Cardiac muscle cell (in vitro differentiated cells and primary cell): ENCODE results near the gene RASEF. TPM values are rescaled to one million over a fixed set of nuclear protein-coding genes. Genes with fewer than 3 reads are reported as not detected.
A peak's percentile ranks its signal among the peaks of the same experiment; 100 is the strongest.

Source experiments
- DNase-seq, 2 donors: peaks; one replicate each; pipeline versions ENCODE4 v3.0.0 to v3.0.0-alpha.2; 2010 to 2017; ENCODE audit warnings: low read depth in 1 of 2, low spot score in 1 of 2
- H3K27ac ChIP-seq: fragments of 200-600 bp; sonication (generic); 2 replicates; pipeline ENCODE4 v1.5.1; 2016
- H3K27me3 ChIP-seq: fragments of 200-600 bp; sonication (generic); 2 replicates; pipeline ENCODE4 v1.6.0; 2016; ENCODE audit warnings: control low read depth
- H3K36me3 ChIP-seq: fragments of 200-600 bp; sonication (generic); 2 replicates; pipeline ENCODE4 v1.5.1; 2016; ENCODE audit warnings: control low read depth
- H3K4me1 ChIP-seq: fragments of 200-600 bp; sonication (generic); 2 replicates; pipeline ENCODE4 v1.8.1; 2017; ENCODE audit warnings: low read depth, mild to moderate bottlenecking, mixed run types
- H3K4me3 ChIP-seq: fragments of 200-600 bp; sonication (generic); 2 replicates; pipeline ENCODE4 v1.5.1; 2016; ENCODE audit warnings: mild to moderate bottlenecking
- H3K9me3 ChIP-seq: fragments of 200-600 bp; sonication (generic); 2 replicates; pipeline ENCODE4 v1.5.1; 2017; ENCODE audit warnings: low read depth, mild to moderate bottlenecking, control low read depth
- CTCF ChIP-seq: IDR thresholded peaks from 2 replicates; pipeline ENCODE4 v1.5.1; 2012; ENCODE audit warnings: low read depth, mild to moderate bottlenecking, low read length
- polyA plus RNA-seq: library from polyadenylated mRNA; unstranded; fragments of >200 nt; fragmentation: Nextera tagmentation; extraction: Ambion mirVana; gene quantifications from 2 replicates; pipeline ENCODE4 v1.2.1, GENCODE V29; 2016
- total RNA-seq: library from RNA; depleted of rRNA; stranded (reverse); fragments of >200 nt; gene quantifications from 2 replicates; pipeline ENCODE4 v1.2.3, GENCODE V29; 2016

RASEF gene
- total and polyA plus RNA-seq, 2 experiments from 2014 or later = 0.27 to 0.33 TPM

GRCh38 chr9:83032065-83032625 lies 30.8 kb downstream of the RASEF start:
- no peak for TF ChIP-seq CTCF
- peaks cover 20% of the 10 kb centered on the region for H3K27me3 ChIP-seq
- H3K4me1 ChIP-seq = no peaks in the 10 kb centered on the region
- no peak overlapping the region for H3K4me3 ChIP-seq
- H3K27ac ChIP-seq = no peak overlapping the region
- no peaks in the 10 kb centered on the region for H3K9me3 ChIP-seq
- no peak for DNase-seq
- no peaks in the 10 kb centered on the region for H3K36me3 ChIP-seq

- peaks cover 20% of the 10 kb centered on the region for H3K27me3 ChIP-seq
- no peak for DNase-seq
- no peak for TF ChIP-seq CTCF
These were observed 32.4 kb downstream of the RASEF start for GRCh38 chr9:83030391-83031107.

DNA sequence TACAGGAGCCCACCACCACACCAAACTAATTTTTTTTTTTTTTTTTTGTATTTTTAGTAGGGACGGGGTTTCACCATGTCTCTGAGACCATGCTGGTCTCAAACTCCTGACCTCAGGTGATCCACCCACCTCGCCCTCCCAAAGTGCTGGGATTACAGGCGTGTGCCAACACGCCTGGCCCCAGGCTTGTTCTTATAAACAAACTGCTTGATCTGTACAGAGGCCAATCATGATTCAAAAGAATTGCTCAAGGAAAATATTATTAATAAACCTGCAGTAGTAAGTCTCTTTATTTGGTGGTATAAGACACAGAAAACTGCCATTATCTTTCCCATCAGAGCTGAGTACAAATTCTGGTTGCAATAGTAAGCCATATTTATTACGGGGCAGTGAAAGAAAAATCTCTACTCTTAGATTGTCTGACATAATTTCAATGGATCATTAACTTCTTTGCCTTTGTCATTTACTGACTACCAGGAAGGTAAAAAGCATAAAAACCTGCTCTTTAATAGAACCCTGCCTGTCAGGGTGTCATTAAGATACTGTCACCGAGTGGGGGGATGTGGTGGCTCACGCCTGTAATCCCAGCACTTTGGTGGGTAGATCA lies 33.3 kb downstream of the RASEF start:
- Histone ChIP-seq H3K4me1 (no peaks in the 10 kb centered on the region), H3K27me3 (peaks cover 14% of the 10 kb centered on the region), H3K9me3 (no peaks in the 10 kb centered on the region), H3K36me3 (no peaks in the 10 kb centered on the region), H3K27ac (no peak overlapping the region), H3K4me3 (no peak overlapping the region)
- no peak for TF ChIP-seq CTCF
- no peak for DNase-seq

More at GRCh38 chr9:83030391-83031107, 32.4 kb downstream of the RASEF start:
- no peaks in the 10 kb centered on the region for H3K36me3 ChIP-seq
- H3K4me3 ChIP-seq = no peak overlapping the region
- H3K4me1 ChIP-seq = no peaks in the 10 kb centered on the region
- H3K9me3 ChIP-seq = no peaks in the 10 kb centered on the region
- no peak overlapping the region for H3K27ac ChIP-seq

- Histone ChIP-seq H3K4me1 (no peaks in the 10 kb centered on the region), H3K27me3 (peaks cover 17% of the 10 kb centered on the region), H3K4me3 (no peak overlapping the region), H3K36me3 (no peaks in the 10 kb centered on the region), H3K9me3 (no peaks in the 10 kb centered on the region), H3K27ac (no peak overlapping the region)
- DNase-seq = peak in 1 of 2 donors; percentile 40
- TF ChIP-seq CTCF = no peak
These were observed 35.6 kb downstream of the RASEF start for GRCh38 chr9:83027153-83027891.

- H3K36me3 ChIP-seq = no peaks in the 10 kb centered on the region
- no peak overlapping the region for H3K4me3 ChIP-seq
- peak in 1 of 2 donors; percentile 17 for DNase-seq
- H3K27ac ChIP-seq = no peak overlapping the region
- no peaks in the 10 kb centered on the region for H3K4me1 ChIP-seq
- H3K27me3 ChIP-seq = peaks cover 14% of the 10 kb centered on the region
- no peak for TF ChIP-seq CTCF
- no peaks in the 10 kb centered on the region for H3K9me3 ChIP-seq
These were observed 38.3 kb downstream of the RASEF start for GRCh38 chr9:83024506-83025125.
